IPS-18a (cell line): ENCODE measurements around the gene DEDD2.

Source experiments
- H3K27ac ChIP-seq: one replicate; pipeline ENCODE4 v1.5.1; 2013; ENCODE audit warnings: low read length
- H3K27me3 ChIP-seq: one replicate; pipeline ENCODE4 v1.6.1; 2013; ENCODE audit warnings: mild to moderate bottlenecking, low read length; ENCODE audit not compliant: control insufficient read depth, insufficient read depth
- H3K36me3 ChIP-seq: one replicate; pipeline ENCODE4 v1.6.1; 2013; ENCODE audit warnings: low read depth, low read length; ENCODE audit not compliant: control insufficient read depth
- H3K4me1 ChIP-seq: one replicate; pipeline ENCODE4 v1.6.1; 2013; ENCODE audit warnings: low read depth, low read length; ENCODE audit not compliant: control insufficient read depth
- H3K4me3 ChIP-seq: one replicate; pipeline ENCODE4 v1.5.1; 2013; ENCODE audit warnings: low read length
- H3K9ac ChIP-seq: one replicate; pipeline ENCODE4 v1.6.1; 2013; ENCODE audit warnings: mild to moderate bottlenecking, low read length, moderate library complexity
- H3K9me3 ChIP-seq: one replicate; pipeline ENCODE4 v1.6.1; 2013; ENCODE audit warnings: low read depth, low read length; ENCODE audit not compliant: control insufficient read depth

The DEDD2 gene

DNA sequence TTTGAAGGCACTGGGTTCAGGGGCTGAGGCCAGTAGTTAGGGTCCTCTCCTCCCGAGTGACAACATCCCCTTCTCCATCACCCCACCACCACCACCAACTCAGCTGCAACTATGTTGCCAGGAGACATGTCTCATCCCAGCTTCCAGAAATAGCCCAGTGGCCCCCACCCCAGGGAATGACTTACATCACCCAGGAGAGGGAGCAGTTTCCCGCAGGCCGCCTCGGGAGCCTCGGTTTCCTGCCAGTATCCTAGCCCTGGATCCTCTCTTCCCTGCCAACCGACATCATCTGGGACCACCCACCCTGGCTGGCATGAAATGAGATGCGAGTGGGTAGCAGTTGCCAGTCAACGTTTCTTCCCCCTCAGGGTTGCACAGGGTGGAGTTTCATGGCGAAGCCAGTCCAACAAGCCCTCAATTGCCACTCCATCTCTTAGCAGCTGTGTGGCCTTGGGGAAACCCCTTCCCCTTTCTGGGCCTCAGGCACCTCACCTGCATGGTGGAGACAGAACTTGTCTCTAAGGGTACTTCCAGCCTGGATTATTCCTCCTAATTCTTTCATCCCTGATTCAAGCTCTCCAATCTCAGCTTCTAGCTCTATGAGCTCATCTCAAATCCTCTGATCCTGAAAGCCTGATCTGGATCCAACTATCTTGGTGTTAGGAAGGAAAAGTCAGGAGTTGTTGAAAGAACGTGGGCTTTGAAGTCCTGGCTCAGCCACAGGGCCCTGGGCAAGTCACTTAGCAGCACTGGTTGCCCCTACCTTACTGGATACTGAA, 28.9 kb upstream of the DEDD2 start:
- Histone ChIP-seq H3K27me3 (no peaks in the 10 kb centered on the region), H3K27ac (no peak overlapping the region), H3K36me3 (peaks cover 3% of the 10 kb centered on the region), H3K9ac (no peak overlapping the region), H3K4me1 (peaks cover 16% of the 10 kb centered on the region), H3K9me3 (no peaks in the 10 kb centered on the region), H3K4me3 (no peak overlapping the region)

DNA sequence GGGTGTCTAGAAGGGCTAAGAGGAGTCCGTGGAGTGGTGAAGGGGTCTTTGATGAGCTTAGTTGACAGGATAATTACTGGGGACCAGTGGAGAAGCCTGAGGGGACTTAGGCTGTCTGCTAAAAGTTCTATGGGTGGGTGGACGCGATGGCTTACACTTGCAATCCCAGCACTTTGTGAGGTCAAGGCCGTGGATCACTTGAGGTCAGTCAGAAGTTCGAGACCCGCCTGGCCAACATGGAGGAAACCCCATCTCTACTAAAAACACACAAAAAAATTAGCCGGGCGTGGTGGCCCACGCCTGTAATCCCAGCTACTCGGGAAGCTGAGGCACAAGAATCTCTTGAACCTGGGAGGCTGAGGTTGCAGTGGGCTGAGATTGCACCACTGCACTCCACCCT, 27.8 kb upstream of the DEDD2 start:
- peaks cover 3% of the 10 kb centered on the region for H3K36me3 ChIP-seq
- no peak overlapping the region for H3K9ac ChIP-seq
- H3K27me3 ChIP-seq: no peaks in the 10 kb centered on the region
- no peaks in the 10 kb centered on the region for H3K9me3 ChIP-seq
- peaks cover 19% of the 10 kb centered on the region for H3K4me1 ChIP-seq
- H3K4me3 ChIP-seq: no peak overlapping the region
- H3K27ac ChIP-seq: no peak overlapping the region

DNA sequence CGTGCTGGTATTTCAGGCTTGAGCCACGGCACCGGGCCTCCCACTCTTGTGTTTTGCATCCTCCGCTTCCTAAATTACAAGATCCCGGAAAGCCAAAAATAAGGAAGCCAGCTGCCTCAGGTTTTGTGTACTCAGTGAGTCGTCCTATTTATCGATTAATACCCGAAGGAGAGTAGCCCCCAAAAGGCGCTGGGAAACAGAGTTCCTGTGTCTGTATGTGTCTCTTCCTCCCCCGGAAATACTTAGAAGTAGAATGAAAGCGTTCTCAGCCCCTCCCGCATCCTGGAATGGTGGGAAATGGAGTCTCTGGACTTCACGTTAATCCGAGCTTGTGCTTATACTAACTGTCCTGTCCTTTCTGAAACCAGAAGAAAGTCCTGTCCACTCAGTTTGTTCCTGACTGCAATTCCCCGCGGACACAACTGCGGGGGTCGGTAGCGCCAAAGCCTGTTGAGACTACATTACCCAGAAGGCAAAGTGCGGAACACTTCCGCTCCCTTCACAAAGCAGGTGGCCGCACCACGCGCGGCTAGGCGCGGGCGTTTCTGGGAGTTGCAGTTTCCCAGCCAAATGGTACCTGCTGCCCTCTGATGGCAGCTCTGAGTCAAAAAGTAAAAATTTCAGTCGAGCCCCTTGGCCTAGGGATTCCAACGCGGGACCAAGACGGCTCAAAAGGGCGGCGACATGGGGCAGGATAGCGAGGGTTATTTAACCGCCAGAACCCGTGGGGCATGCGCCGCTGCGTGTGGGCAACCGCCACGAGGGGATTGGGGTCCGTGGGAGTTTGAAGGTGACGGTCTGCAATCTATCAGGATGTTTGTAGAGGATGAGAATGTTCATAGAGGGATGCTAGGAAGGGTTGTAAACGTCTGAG, 27.1 kb upstream of the DEDD2 start:
- Histone ChIP-seq H3K27ac (peak overlapping the region; percentile 5), H3K9me3 (no peaks in the 10 kb centered on the region), H3K36me3 (no peaks in the 10 kb centered on the region), H3K9ac (peak overlapping the region; percentile 14), H3K27me3 (no peaks in the 10 kb centered on the region), H3K4me1 (peaks cover 19% of the 10 kb centered on the region), H3K4me3 (peak overlapping the region; percentile 72)

DNA sequence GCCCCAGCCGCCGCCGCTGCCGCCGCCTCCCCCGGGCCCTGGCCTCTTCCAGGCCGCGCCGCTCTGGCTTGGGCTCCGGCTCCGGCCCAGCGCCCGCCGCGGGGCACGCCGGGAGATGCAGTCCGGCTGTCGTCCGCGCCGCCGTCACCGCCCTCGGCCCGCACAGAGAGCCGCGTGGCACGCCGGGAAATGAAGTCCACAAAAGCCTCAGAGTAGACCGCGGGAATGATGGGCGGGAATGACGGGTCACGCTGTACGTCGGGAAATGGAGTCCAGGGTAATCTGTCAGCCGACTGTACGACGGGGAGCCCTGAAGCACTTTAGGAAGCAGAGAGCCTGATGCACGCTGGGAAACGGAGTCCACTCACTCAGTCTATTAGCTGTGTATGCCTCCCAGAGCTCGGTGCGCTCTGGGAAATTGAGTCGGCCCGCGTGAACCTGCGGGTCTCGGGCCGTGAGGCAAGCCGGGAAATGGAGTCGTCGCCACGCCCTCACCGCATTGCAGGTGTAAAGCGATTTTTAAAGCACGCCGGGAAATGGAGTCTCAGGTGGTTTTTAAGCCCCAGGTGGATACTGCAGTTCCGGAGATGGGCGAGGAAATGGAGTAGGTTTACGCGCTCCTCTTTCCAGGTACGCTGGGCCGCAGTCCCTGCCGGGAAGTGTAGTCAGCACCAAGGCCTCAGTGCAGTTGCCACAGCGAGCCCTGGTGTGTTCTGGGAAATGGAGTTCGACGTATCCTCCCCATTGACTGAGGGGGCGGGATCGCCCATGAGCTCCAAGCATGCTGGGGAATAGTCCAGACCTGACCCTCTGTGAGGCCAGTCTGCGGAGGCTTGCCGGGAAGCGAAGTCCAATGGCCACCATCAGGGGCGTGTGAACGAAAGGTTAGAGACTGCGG, 25.3 kb upstream of the DEDD2 start, which contains the start of gene GSK3A:
Gene GSK3A, minus strand, starts transcription at position 91 of the 898 bp plus-strand sequence. CDS start 137 bp downstream, outside the sequence.
- H3K36me3 ChIP-seq: no peaks in the 10 kb centered on the region

DNA sequence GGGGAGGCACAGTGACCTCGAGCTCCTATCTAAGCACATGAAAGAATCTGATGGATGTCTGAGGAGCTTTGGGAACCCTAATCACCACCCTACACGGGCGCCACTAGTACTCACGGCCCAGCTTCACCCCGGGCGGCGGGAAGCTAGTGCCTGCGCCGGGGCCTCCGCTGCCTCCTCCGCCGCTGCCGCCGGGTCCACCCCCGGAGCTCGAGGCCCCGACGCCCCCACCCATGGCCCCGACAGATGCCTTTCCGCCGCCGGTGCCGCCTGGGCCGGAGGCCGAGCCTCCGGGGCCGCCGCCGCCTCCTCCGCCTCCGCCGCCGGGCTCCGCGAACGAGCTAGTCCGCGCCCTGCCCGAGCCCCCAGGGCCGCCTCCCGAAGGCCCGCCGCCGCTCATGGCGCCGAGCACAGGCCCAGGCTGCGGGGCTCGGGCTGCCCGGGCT, 24.6 kb upstream of the DEDD2 start:
- Histone ChIP-seq H3K9me3 (no peaks in the 10 kb centered on the region), H3K4me1 (peaks cover 19% of the 10 kb centered on the region), H3K9ac (peak overlapping the region; percentile 50), H3K4me3 (peak overlapping the region; percentile 67), H3K27me3 (no peaks in the 10 kb centered on the region), H3K27ac (no peak overlapping the region), H3K36me3 (no peaks in the 10 kb centered on the region)

More for the DNA sequence above, 25.3 kb upstream of the DEDD2 start, which contains the start of gene GSK3A:
- H3K4me3 ChIP-seq: peak within 1 kb of the TSS; percentile 72
- peaks cover 19% of the 10 kb centered on the region for H3K4me1 ChIP-seq
- peak within 1 kb of the TSS; percentile 55 for H3K9ac ChIP-seq
- H3K27me3 ChIP-seq: no peaks in the 10 kb centered on the region
- no peaks in the 10 kb centered on the region for H3K9me3 ChIP-seq
- H3K27ac ChIP-seq: peak within 1 kb of the TSS; percentile 21

DNA sequence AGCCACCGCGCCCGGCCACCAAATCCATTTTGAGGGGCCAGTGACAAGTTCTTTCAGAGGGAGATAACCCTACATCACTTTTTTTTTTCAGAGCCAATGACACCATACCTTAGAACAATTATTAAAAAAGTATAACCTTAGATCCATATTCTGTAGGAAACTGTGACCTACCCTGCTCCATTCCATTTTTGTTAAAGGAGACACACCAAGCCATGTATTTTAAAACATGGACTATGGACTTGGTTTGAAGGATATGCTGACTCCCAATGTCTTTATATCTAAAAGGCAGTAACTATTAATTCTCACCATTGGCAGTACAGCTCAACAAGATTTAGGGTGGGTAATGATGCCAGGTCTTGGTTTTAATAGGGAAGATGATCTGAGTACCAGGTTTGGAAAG, 23.8 kb upstream of the DEDD2 start:
- Histone ChIP-seq H3K27me3 (no peaks in the 10 kb centered on the region), H3K27ac (no peak overlapping the region), H3K9ac (peak overlapping the region; percentile 50), H3K36me3 (peaks cover 5% of the 10 kb centered on the region), H3K4me1 (peaks cover 15% of the 10 kb centered on the region), H3K4me3 (peak overlapping the region; percentile 67), H3K9me3 (no peaks in the 10 kb centered on the region)

DNA sequence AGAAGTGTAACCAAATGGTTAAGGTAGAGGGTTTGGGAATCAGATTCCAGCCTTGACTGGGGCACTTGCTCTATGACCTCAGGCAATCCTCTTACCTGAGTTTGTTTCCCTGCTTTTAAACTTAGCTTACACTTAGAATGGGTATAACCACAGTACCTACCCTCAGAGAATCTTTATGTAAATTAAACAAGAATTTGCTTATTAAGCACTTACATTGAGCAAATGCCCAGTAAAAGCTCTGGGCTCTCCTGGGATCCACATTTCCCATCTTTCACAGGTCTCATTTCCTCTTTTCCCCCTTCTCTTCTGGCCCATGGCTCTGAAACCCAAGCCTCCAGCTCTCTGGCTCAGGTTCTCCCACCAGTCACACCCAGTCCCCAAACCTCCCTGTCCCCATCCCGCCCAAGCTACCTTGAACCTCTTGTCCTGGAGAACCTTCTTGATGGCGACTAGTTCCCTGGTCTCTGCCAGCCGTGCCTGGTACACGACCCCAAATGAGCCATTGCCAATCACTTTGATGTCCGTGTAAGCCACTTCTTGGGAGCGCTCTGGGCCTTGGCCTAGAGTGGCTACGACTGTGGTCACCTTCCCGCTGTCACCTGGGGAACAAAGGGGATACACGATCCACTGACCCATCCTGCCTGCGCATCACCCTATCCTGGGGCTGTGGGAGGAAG, 22.2 kb upstream of the DEDD2 start:
- Histone ChIP-seq H3K9me3 (no peaks in the 10 kb centered on the region), H3K4me1 (peaks cover 11% of the 10 kb centered on the region), H3K36me3 (peaks cover 18% of the 10 kb centered on the region), H3K27ac (no peak overlapping the region), H3K9ac (no peak overlapping the region), H3K4me3 (no peak overlapping the region), H3K27me3 (no peaks in the 10 kb centered on the region)

DNA sequence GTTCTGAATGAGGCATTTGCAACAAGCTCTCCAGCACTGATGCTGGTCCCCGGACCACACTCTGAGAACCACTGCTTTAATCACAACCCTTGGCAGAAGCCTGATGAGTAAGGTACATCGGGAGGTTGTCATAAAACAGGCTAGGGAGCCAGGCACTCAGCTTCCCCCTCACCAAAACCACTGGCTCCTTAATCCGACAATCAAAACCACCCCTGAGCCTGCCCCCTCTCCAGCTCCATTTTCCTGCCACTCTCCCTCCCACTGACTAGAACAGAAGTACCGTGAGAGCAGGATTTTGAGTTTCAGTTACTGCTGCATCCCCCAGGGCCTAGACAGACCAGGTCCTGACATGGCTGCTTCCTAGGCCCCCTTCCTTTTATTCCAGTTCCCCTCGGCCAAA, 17.7 kb upstream of the DEDD2 start:
- H3K9ac ChIP-seq: no peak overlapping the region
- peaks cover 47% of the 10 kb centered on the region for H3K36me3 ChIP-seq
- no peaks in the 10 kb centered on the region for H3K9me3 ChIP-seq
- H3K4me3 ChIP-seq: no peak overlapping the region
- no peaks in the 10 kb centered on the region for H3K4me1 ChIP-seq
- H3K27ac ChIP-seq: no peak overlapping the region
- no peaks in the 10 kb centered on the region for H3K27me3 ChIP-seq

DNA sequence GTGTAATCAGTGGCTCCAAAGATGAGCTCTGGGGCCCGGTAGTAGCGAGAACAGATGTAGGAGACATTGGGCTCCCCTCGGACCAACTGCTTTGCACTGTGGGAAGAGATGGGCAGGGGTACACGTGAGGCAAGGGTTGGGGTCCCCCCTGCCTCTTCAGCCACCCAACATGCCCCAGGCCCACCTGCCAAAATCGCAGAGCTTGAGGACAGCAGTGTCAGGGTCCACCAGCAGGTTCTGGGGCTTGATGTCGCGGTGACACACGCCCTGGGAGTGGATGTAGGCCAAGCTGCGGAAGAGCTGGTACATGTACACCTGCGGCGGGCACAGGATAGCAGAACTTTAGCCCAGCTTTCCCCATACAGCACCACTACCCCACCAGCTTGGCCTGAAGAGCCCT, 16.9 kb upstream of the DEDD2 start:
- H3K27ac ChIP-seq: no peak overlapping the region
- H3K27me3 ChIP-seq: no peaks in the 10 kb centered on the region
- no peak overlapping the region for H3K4me3 ChIP-seq
- H3K9ac ChIP-seq: no peak overlapping the region
- peaks cover 51% of the 10 kb centered on the region for H3K36me3 ChIP-seq
- no peaks in the 10 kb centered on the region for H3K4me1 ChIP-seq
- no peaks in the 10 kb centered on the region for H3K9me3 ChIP-seq

DNA sequence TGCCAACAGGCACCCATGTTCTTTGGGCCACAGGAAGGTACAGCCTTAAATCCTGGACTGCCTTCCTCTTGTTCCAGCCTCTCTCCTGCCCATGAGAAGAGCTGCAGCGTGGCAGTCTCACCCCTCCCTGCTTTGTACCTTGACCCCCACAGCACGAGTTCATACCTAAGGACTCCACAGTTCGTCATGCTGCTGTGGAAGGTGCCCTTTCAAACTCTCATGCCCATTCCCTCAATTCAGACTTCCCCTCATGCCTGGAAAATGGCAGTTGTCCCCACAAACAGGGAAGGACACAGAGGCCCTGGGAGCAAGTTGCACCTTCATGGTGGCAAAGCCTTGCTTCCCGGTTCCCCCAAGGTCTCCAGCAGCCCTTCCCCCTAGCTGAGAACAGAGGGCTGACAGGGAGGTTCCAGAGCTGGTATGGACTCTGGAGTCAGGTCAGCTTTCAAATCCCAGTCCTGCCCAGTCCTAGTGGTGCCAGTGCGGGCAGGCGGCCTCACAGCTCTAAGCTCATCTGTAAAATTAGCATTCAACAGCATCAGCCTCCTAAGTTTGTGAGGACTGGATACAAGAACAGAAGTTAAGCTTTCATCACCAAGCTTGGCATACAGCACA, 16.3 kb upstream of the DEDD2 start:
- peaks cover 51% of the 10 kb centered on the region for H3K36me3 ChIP-seq
- H3K9ac ChIP-seq: no peak overlapping the region
- no peaks in the 10 kb centered on the region for H3K9me3 ChIP-seq
- no peaks in the 10 kb centered on the region for H3K27me3 ChIP-seq
- no peaks in the 10 kb centered on the region for H3K4me1 ChIP-seq
- no peak overlapping the region for H3K27ac ChIP-seq
- no peak overlapping the region for H3K4me3 ChIP-seq
